GM12891 (cell line): ENCODE measurements around the gene CD44.

Experiments
- PAX5 ChIP-seq: IDR thresholded peaks from 2 replicates; pipeline ENCODE4 v1.6.1; 2011; ENCODE audit warnings: low read length, moderate library complexity, mild to moderate bottlenecking; ENCODE audit not compliant: insufficient read depth, severe bottlenecking
- POLR2A ChIP-seq: IDR thresholded peaks from 2 replicates; pipeline ENCODE4 v1.6.1; 2011; ENCODE audit warnings: low read depth, low read length, control low read depth

GRCh38 chr11:35167426-35167954 lies 28.5 kb downstream of the CD44 start:
- TF ChIP-seq POLR2A (no peak), PAX5 (no peak)
